ENCODE measurements around the gene SCNN1G. TPM values are rescaled to one million over a fixed set of nuclear protein-coding genes. Genes with fewer than 3 reads are reported as not detected.

The SCNN1G gene
- total and polyA plus RNA-seq, 2 of the 13 experiments (the other 11 are each of a cell fraction or from before 2014, with no cell fraction given), result not detected

DNA sequence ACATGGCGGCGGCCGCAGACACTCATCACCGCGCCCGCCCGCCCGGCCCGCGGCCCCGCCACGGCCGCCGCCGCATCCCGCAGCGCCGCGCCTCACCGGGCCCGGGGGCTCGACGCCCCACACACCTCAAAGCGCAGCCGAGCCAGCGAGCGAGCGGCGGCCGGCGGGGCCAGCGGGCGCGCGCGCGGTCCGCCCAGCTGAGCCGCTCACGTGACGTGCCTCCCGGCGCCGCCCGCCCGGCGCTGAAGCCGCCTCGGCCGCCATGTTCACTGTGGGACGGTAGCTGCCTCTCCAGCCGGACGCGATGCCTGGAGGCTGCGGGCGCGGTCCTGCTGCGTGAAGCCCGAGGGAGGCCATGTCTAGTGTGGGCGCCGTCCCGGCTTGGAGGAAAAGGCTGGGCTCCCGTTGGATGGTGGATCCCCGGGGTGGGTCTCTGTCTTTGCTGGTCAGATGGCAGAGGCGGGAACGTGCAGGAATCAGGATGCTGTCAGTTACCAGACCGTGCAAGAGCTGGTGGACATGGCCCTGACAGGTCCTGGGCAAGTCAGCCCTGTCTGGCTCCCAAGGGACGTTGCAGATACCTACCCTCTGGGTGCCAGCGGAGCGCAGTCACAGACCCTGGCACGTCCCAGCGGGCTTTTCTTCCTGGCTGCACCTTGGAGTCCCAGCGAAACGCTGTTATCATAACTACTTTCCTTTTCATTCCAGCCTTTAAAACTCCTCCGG lies 33.1 kb upstream of the SCNN1G start, which contains the start of gene USP31 (continued):
- no peak for TF ChIP-seq THYN1 (CRISPR knock-in tag; IDR thresholded peaks at IDR 0.05; ENCODE audit: borderline replicate concordance, low read depth)
- TF ChIP-seq PHB2 (IDR thresholded peaks at IDR 0.05; ENCODE audit: partially characterized antibody), result no peak
- TF ChIP-seq NR2F1 (CRISPR knock-in tag; IDR thresholded peaks at IDR 0.05), result no peak
- TF ChIP-seq, protein P1, sequence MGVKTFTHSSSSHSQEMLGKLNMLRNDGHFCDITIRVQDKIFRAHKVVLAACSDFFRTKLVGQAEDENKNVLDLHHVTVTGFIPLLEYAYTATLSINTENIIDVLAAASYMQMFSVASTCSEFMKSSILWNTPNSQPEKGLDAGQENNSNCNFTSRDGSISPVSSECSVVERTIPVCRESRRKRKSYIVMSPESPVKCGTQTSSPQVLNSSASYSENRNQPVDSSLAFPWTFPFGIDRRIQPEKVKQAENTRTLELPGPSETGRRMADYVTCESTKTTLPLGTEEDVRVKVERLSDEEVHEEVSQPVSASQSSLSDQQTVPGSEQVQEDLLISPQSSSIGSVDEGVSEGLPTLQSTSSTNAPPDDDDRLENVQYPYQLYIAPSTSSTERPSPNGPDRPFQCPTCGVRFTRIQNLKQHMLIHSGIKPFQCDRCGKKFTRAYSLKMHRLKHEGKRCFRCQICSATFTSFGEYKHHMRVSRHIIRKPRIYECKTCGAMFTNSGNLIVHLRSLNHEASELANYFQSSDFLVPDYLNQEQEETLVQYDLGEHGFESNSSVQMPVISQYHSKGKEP (CRISPR knock-in tag; IDR thresholded peaks at IDR 0.05), result 0 out of 2 replicates have a peak, but pooled peaks have one; percentile 23
- TF ChIP-seq HDAC1 (CRISPR knock-in tag; IDR thresholded peaks at IDR 0.05), result peak; percentile 94
- TF ChIP-seq HOXA7 (CRISPR knock-in tag; IDR thresholded peaks at IDR 0.05), result no peak
- peak; percentile 95; the same call in 1 of the 2 replicates for TF ChIP-seq ZNF274 (CRISPR knock-in tag; IDR thresholded peaks at IDR 0.05)
- no peak for TF ChIP-seq JUNB (CRISPR knock-in tag; IDR thresholded peaks at IDR 0.05; ENCODE audit: borderline replicate concordance)
- TF ChIP-seq FLYWCH1 (CRISPR knock-in tag; IDR thresholded peaks at IDR 0.05), result no peak
- TF ChIP-seq PCBP1 (IDR thresholded peaks at IDR 0.05; ENCODE audit: borderline replicate concordance, low read depth, low read length), result no peak
- no peak for TF ChIP-seq ELF4 (CRISPR knock-in tag; IDR thresholded peaks at IDR 0.05; ENCODE audit: borderline replicate concordance)
- peak; percentile 95 for TF ChIP-seq ZNF768 (CRISPR knock-in tag; IDR thresholded peaks at IDR 0.05)
- TF ChIP-seq ZFP37 (CRISPR knock-in tag; IDR thresholded peaks at IDR 0.05; ENCODE audit: borderline replicate concordance), result no peak
- TF ChIP-seq, protein P2, sequence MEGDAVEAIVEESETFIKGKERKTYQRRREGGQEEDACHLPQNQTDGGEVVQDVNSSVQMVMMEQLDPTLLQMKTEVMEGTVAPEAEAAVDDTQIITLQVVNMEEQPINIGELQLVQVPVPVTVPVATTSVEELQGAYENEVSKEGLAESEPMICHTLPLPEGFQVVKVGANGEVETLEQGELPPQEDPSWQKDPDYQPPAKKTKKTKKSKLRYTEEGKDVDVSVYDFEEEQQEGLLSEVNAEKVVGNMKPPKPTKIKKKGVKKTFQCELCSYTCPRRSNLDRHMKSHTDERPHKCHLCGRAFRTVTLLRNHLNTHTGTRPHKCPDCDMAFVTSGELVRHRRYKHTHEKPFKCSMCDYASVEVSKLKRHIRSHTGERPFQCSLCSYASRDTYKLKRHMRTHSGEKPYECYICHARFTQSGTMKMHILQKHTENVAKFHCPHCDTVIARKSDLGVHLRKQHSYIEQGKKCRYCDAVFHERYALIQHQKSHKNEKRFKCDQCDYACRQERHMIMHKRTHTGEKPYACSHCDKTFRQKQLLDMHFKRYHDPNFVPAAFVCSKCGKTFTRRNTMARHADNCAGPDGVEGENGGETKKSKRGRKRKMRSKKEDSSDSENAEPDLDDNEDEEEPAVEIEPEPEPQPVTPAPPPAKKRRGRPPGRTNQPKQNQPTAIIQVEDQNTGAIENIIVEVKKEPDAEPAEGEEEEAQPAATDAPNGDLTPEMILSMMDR (CRISPR knock-in tag; IDR thresholded peaks at IDR 0.05), result peak; percentile 28; the same call in 1 of the 2 replicates
- peak; percentile 86 for TF ChIP-seq TBX2 (CRISPR knock-in tag; IDR thresholded peaks at IDR 0.05; ENCODE audit: borderline replicate concordance)
- TF ChIP-seq SOX6 (IDR thresholded peaks at IDR 0.05), result no peak
- TF ChIP-seq SOX6 (CRISPR knock-in tag; IDR thresholded peaks at IDR 0.05), result peak; percentile 61
- TF ChIP-seq ZBTB42 (CRISPR knock-in tag; IDR thresholded peaks at IDR 0.05), result no peak
- TF ChIP-seq ZNF713 (CRISPR knock-in tag; IDR thresholded peaks at IDR 0.05), result peak; percentile 85; the same call in 1 of the 2 replicates
- TF ChIP-seq ONECUT2 (CRISPR knock-in tag; IDR thresholded peaks at IDR 0.05), result no peak
- TF ChIP-seq CHD4 (IDR thresholded peaks at IDR 0.05; ENCODE audit: borderline replicate concordance, low read length), result no peak
- peak; percentile 97 for TF ChIP-seq ZIK1 (CRISPR knock-in tag; IDR thresholded peaks at IDR 0.05; ENCODE audit: borderline replicate concordance, low read depth)
- TF ChIP-seq KLF16 (CRISPR knock-in tag; IDR thresholded peaks at IDR 0.05), result peak in 1 of 2 experiments; percentile 92; a peak in 2 of 4 replicates
- no peak for TF ChIP-seq ATAD3A (CRISPR knock-in tag; IDR thresholded peaks at IDR 0.05)
- no peak for TF ChIP-seq CENPT (CRISPR knock-in tag; IDR thresholded peaks at IDR 0.05; ENCODE audit: low read depth)
- no peak for TF ChIP-seq ZNF484 (CRISPR knock-in tag; IDR thresholded peaks at IDR 0.05; ENCODE audit: borderline replicate concordance, low read depth)
- peak; percentile 72; the same call in 1 of the 2 replicates for TF ChIP-seq ZNF749 (CRISPR knock-in tag; IDR thresholded peaks at IDR 0.05; ENCODE audit: borderline replicate concordance)
- peak; percentile 66; the same call in 1 of the 2 replicates for TF ChIP-seq CHCHD3 (CRISPR knock-in tag; IDR thresholded peaks at IDR 0.05)
- peak; percentile 69 for TF ChIP-seq TAF1 (CRISPR knock-in tag; IDR thresholded peaks at IDR 0.05)

Data from HepG2 (cell line).